Hepatocyte (in vitro differentiated cells): ENCODE data around the gene HOMER1.

Source experiments
- EZH2 ChIP-seq: fragments of 200-600 bp; sonication (generic); IDR thresholded peaks from 2 replicates; pipeline ENCODE4 v1.6.1; 2016; ENCODE audit warnings: antibody characterized with exemption, mild to moderate bottlenecking, borderline replicate concordance
- EZH2phosphoT487 ChIP-seq: fragments of 200-600 bp; sonication (generic); IDR thresholded peaks from one replicate; pipeline ENCODE4 v1.6.1; 2018; ENCODE audit warnings: antibody characterized with exemption, mild to moderate bottlenecking, low read depth, moderate library complexity; ENCODE audit not compliant: unreplicated experiment, severe bottlenecking
- TF ChIP-seq, protein P1 (sequence below): fragments of 200-600 bp; sonication (generic); IDR thresholded peaks from 2 replicates; pipeline ENCODE4 v1.5.1; 2016; ENCODE audit warnings: antibody characterized with exemption, mild to moderate bottlenecking; ENCODE audit not compliant: poor library complexity

DNA sequence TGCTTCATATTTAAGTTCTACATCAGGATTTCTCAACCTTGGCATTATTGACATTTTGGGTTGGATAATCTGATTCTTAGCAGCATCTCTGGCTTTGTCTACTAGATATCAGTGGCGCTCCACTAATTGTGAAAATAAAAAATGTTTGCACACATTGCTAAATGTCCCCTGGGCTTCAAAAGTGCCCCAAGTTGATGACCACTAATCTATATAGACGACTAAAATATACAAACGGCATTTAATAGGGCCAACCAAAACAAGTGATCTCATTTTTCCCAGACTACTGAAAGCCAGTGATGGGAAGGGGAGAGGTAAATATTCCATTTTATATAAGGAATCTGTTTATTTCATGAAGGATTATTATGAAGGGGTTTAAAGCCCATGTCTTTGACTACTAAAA, 118.6 kb downstream of the HOMER1 start:
- TF ChIP-seq, protein P1, sequence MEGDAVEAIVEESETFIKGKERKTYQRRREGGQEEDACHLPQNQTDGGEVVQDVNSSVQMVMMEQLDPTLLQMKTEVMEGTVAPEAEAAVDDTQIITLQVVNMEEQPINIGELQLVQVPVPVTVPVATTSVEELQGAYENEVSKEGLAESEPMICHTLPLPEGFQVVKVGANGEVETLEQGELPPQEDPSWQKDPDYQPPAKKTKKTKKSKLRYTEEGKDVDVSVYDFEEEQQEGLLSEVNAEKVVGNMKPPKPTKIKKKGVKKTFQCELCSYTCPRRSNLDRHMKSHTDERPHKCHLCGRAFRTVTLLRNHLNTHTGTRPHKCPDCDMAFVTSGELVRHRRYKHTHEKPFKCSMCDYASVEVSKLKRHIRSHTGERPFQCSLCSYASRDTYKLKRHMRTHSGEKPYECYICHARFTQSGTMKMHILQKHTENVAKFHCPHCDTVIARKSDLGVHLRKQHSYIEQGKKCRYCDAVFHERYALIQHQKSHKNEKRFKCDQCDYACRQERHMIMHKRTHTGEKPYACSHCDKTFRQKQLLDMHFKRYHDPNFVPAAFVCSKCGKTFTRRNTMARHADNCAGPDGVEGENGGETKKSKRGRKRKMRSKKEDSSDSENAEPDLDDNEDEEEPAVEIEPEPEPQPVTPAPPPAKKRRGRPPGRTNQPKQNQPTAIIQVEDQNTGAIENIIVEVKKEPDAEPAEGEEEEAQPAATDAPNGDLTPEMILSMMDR = no peak
- TF ChIP-seq EZH2phosphoT487 = no peak
- TF ChIP-seq EZH2 = no peak
